A673 (cell line): Measurements from ENCODE around the gene STMP1.

Experiments
- CTCF ChIP-seq: fragments of 300-800, 200-600 bp; sonication (generic); conservative IDR thresholded peaks from 2 replicates; pipeline ENCODE4 v1.5.1; 2017; ENCODE audit warnings: low read depth, mild to moderate bottlenecking, antibody characterized with exemption, low read length, moderate library complexity, mixed read lengths
- EZH2 ChIP-seq: fragments of 200-600 bp; sonication (generic); IDR thresholded peaks from 2 replicates; pipeline ENCODE4 v1.6.1; 2017; ENCODE audit warnings: borderline replicate concordance, low read depth, mild to moderate bottlenecking, mixed read lengths, antibody characterized with exemption, low read length; ENCODE audit not compliant: poor library complexity, severe bottlenecking

- TF ChIP-seq CTCF (no peak), EZH2 (no peak)
Observed at GRCh38 chr7:135669774-135670173, 7.5 kb downstream of the STMP1 start.
